Caco-2 (cell line): ENCODE data around the gene TTYH3. TPM values are rescaled to one million over a fixed set of nuclear protein-coding genes. Genes with fewer than 3 reads are reported as not detected.

Experiments
- BruUV-seq: library from RNA; stranded (reverse); fragments of 400-500 nt; replicated peaks from 2 replicates; lab custom pipeline; 2021; lab: Mats Ljungman, UMichigan
- CTCF ChIA-PET: fragments of 300-600 bp; sonication (Branson Sonifier 250); formaldehyde crosslinking; loops from one replicate; lab custom pipeline; 2022; ENCODE audit warnings: antibody characterized with exemption; lab: Charles Lee
- POLR2A ChIA-PET: fragments of 300-600 bp; sonication (Branson Sonifier 250); formaldehyde crosslinking; loops from one replicate; lab custom pipeline; 2022; ENCODE audit warnings: antibody characterized with exemption; lab: Charles Lee
- DNase-seq, 2 experiments: peaks; one replicate each; pipeline versions ENCODE4 v3.0.0 to v3.0.0-alpha.2; 2020 to 2022
- H3K27me3 ChIP-seq: replicated peaks from 2 replicates; pipeline ENCODE4 v1.6.0; 2011; ENCODE audit warnings: low read length; ENCODE audit not compliant: control insufficient read depth, insufficient read depth
- H3K36me3 ChIP-seq: 2 replicates; pipeline ENCODE4 v1.5.1; 2011; ENCODE audit warnings: low read length; ENCODE audit not compliant: control insufficient read depth, insufficient read depth
- H3K4me1 ChIP-seq: fragments of 250-450 bp; sonication (Bioruptor Pico); 2 replicates; pipeline ENCODE4 v1.5.1; 2020; ENCODE audit warnings: mild to moderate bottlenecking
- H3K4me3 ChIP-seq: 2 replicates; pipeline ENCODE4 v1.5.1; 2011; ENCODE audit warnings: low read depth, mild to moderate bottlenecking, control low read depth, low read length
- H3K9me3 ChIP-seq: fragments of 250-450 bp; sonication (Bioruptor Pico); 2 replicates; pipeline ENCODE4 v1.5.1; 2020; ENCODE audit warnings: mild to moderate bottlenecking, moderate library complexity
- H3K27ac Mint-ChIP-seq: one replicate; pipeline ENCODE4 v1.8.0; 2022; ENCODE audit warnings: mixed read lengths; ENCODE audit not compliant: unreplicated experiment
- H3K27me3 Mint-ChIP-seq: one replicate; pipeline ENCODE4 v1.8.0; 2022; ENCODE audit warnings: mixed read lengths; ENCODE audit not compliant: insufficient read depth, unreplicated experiment
- H3K36me3 Mint-ChIP-seq: one replicate; pipeline ENCODE4 v1.8.0; 2022; ENCODE audit warnings: mild to moderate bottlenecking, mixed read lengths; ENCODE audit not compliant: insufficient read depth, unreplicated experiment
- H3K4me1 Mint-ChIP-seq: one replicate; pipeline ENCODE4 v1.8.0; 2022; ENCODE audit warnings: low read depth, mixed read lengths; ENCODE audit not compliant: unreplicated experiment
- H3K4me3 Mint-ChIP-seq: one replicate; pipeline ENCODE4 v1.8.0; 2022; ENCODE audit warnings: mild to moderate bottlenecking, moderate library complexity, mixed read lengths; ENCODE audit not compliant: unreplicated experiment
- H3K9me3 Mint-ChIP-seq: one replicate; pipeline ENCODE4 v1.8.0; 2022; ENCODE audit warnings: mixed read lengths; ENCODE audit not compliant: unreplicated experiment
- intact Hi-C: fragments of 100-400 bp; cut with micrococcal nuclease; formaldehyde crosslinking; loops from one replicate; pipeline ENCODE4 v1.10.0; 2022; ENCODE audit not compliant: unreplicated experiment
- total RNA-seq: library from RNA; stranded (reverse); gene quantifications from 2 replicates; pipeline ENCODE4 v1.2.3, GENCODE V29; 2022
- TF ChIP-seq, protein P1 (sequence below), 2 experiments: fragments of 200-600 bp in 1 of 2; IDR thresholded peaks; 1 replicate in 1 of 2; 2 replicates in 1 of 2; pipeline versions ENCODE4 v1.5.1 to v1.8.0; 2011 to 2022; ENCODE audit warnings: antibody characterized with exemption in 1 of 2, control low read depth in 1 of 2, inconsistent platforms in 1 of 2, low read depth in 1 of 2, low read length in 1 of 2, mild to moderate bottlenecking in 1 of 2, moderate library complexity in 1 of 2; ENCODE audit not compliant: insufficient read depth in 1 of 2, severe bottlenecking in 1 of 2, unreplicated experiment in 1 of 2

The TTYH3 gene
- total RNA-seq, 1 experiment from 2014 or later, result 57.3 TPM

DNA sequence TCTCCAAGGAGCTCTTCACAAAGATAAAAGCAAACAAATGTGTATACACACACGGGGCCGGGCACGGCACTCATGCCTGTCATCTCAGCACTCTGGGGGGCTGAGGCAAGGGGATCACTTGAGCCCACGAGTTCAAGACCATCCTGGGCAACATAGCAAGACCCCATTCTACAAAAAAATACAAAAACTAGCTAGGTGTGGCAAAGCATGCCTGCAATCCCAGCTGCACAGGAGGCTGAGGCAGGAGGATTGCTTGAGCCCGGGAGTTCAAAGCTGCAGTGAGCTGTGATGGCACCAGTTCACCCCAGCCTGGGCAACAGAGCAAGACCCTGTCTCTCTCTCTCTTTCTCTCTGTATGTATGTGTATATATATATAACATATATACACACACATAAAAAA is 22.3 kb downstream of the TTYH3 start:
- H3K36me3 ChIP-seq, result peaks cover 1% of the 10 kb centered on the region
- H3K27me3 Mint-ChIP-seq, result no peaks in the 10 kb centered on the region
- no peaks in the 10 kb centered on the region for H3K4me1 Mint-ChIP-seq
- no peaks in the 10 kb centered on the region for H3K9me3 ChIP-seq
- H3K4me3 Mint-ChIP-seq, result no peak overlapping the region
- no peaks in the 10 kb centered on the region for H3K27me3 ChIP-seq
- BruUV-seq, result no TSS peak
- H3K4me3 ChIP-seq, result no peak overlapping the region
- H3K9me3 Mint-ChIP-seq, result no peaks in the 10 kb centered on the region
- no peak for DNase-seq
- no peaks in the 10 kb centered on the region for H3K4me1 ChIP-seq
- intact Hi-C loops, result no loop called here
- CTCF ChIA-PET, result no interaction called here
- no peak overlapping the region for H3K27ac Mint-ChIP-seq
- TF ChIP-seq, protein P1, sequence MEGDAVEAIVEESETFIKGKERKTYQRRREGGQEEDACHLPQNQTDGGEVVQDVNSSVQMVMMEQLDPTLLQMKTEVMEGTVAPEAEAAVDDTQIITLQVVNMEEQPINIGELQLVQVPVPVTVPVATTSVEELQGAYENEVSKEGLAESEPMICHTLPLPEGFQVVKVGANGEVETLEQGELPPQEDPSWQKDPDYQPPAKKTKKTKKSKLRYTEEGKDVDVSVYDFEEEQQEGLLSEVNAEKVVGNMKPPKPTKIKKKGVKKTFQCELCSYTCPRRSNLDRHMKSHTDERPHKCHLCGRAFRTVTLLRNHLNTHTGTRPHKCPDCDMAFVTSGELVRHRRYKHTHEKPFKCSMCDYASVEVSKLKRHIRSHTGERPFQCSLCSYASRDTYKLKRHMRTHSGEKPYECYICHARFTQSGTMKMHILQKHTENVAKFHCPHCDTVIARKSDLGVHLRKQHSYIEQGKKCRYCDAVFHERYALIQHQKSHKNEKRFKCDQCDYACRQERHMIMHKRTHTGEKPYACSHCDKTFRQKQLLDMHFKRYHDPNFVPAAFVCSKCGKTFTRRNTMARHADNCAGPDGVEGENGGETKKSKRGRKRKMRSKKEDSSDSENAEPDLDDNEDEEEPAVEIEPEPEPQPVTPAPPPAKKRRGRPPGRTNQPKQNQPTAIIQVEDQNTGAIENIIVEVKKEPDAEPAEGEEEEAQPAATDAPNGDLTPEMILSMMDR (IDR thresholded peaks at IDR 0.05; ENCODE audit: insufficient read depth in 1 of 2, low read depth in 1 of 2, low read length in 1 of 2, severe bottlenecking in 1 of 2, unreplicated experiment in 1 of 2), result no peak
- H3K36me3 Mint-ChIP-seq, result peaks cover 6% of the 10 kb centered on the region
- POLR2A ChIA-PET, result no interaction called here

- Histone ChIP-seq H3K27me3 (no peaks in the 10 kb centered on the region), H3K9me3 (no peaks in the 10 kb centered on the region), H3K4me1 (no peaks in the 10 kb centered on the region), H3K4me3 (no peak overlapping the region), H3K36me3 (no peaks in the 10 kb centered on the region; the same call in none of the 2 replicates)
- Mint-ChIP-seq H3K27me3 (no peaks in the 10 kb centered on the region), H3K4me1 (no peaks in the 10 kb centered on the region), H3K27ac (no peak overlapping the region), H3K36me3 (peaks cover 6% of the 10 kb centered on the region), H3K4me3 (no peak overlapping the region), H3K9me3 (no peaks in the 10 kb centered on the region)
- ChIA-PET POLR2A (no interaction called here), CTCF (no interaction called here)
- TF ChIP-seq, protein P1 (IDR thresholded peaks at IDR 0.05; ENCODE audit: insufficient read depth in 1 of 2, low read depth in 1 of 2, low read length in 1 of 2, severe bottlenecking in 1 of 2, unreplicated experiment in 1 of 2), result no peak
- intact Hi-C loops, result no loop called here
- no TSS peak for BruUV-seq
- no peak for DNase-seq
These were observed 24.3 kb downstream of the TTYH3 start for GRCh38 chr7:2655870-2656614.

DNA sequence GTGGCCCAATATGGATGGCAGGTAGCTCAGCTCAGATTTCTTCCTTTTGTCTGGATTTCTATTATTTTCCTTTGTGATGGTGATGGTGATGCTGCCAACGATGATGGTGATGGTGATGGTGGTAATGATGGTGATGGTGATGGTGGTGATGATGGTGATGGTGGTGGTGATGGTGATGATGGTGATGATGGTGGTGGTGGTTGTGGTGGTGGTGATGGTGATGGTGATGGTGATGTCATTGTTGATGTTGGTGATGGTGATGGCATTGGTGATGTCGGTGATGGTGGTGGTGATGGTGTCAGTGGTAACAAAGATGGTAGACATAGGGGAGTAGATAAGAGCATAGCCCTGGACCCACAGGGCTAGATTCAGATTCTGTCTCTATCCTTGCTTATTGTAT is 25.4 kb downstream of the TTYH3 start:
- no peaks in the 10 kb centered on the region for H3K27me3 ChIP-seq
- H3K9me3 ChIP-seq, result no peaks in the 10 kb centered on the region
- Mint-ChIP-seq H3K36me3 (peaks cover 6% of the 10 kb centered on the region), H3K4me1 (no peaks in the 10 kb centered on the region), H3K4me3 (no peak overlapping the region), H3K9me3 (no peaks in the 10 kb centered on the region), H3K27ac (no peak overlapping the region), H3K27me3 (no peaks in the 10 kb centered on the region)
- TF ChIP-seq, protein P1 (IDR thresholded peaks at IDR 0.05; ENCODE audit: insufficient read depth in 1 of 2, low read depth in 1 of 2, low read length in 1 of 2, severe bottlenecking in 1 of 2, unreplicated experiment in 1 of 2), result no peak
- CTCF ChIA-PET, result no interaction called here
- POLR2A ChIA-PET, result no interaction called here
- no peaks in the 10 kb centered on the region for H3K4me1 ChIP-seq
- H3K36me3 ChIP-seq, result no peaks in the 10 kb centered on the region; the same call in 1 of the 2 replicates
- intact Hi-C loops, result no loop called here
- no TSS peak for BruUV-seq
- H3K4me3 ChIP-seq, result no peak overlapping the region
- DNase-seq, result no peak
